ENCODE measurements around the gene CDK3. TPM values are rescaled to one million over a fixed set of nuclear protein-coding genes. Genes with fewer than 3 reads are reported as not detected.
"Not testable (repeated sequence)": the region's sequence is repeated elsewhere in the genome, so short reads cannot be mapped to it uniquely, and the experiment has no call there.

The CDK3 gene
- total RNA-seq (2014; rRNA removed; shearing (Covaris generic); ENCODE audit: low replicate concordance) = 1.3 and 6.4 TPM in 2 replicates

- Histone ChIP-seq H3K4me3 (no peak within 1 kb of the TSS), H3K27me3 (no peaks in the 10 kb centered on the region), H3K9me3 (no peaks in the 10 kb centered on the region), H3K36me3 (peaks cover 7% of the 10 kb centered on the region; the same call in 1 of the 2 replicates)
- no peak for DNase-seq
Measured at GRCh38 chr17:76000755-76001521, at the start of gene CDK3. Gene CDK3, plus strand, starts transcription at chr17:76000855. Its CDS starts 571 bp downstream, at chr17:76001426.

- peak; percentile 22 for DNase-seq
- Histone ChIP-seq H3K36me3 (peaks cover 66% of the 10 kb centered on the region), H3K9me3 (no peaks in the 10 kb centered on the region), H3K4me3 (no peak overlapping the region), H3K27me3 (no peaks in the 10 kb centered on the region)
Measured at GRCh38 chr17:75950855-75951554, 49.6 kb upstream of the CDK3 start.

GRCh38 chr17:75959051-75959838 is 41.4 kb upstream of the CDK3 start:
- no peak for DNase-seq
- Histone ChIP-seq H3K36me3 (peaks cover 23% of the 10 kb centered on the region), H3K4me3 (no peak overlapping the region), H3K27me3 (no peaks in the 10 kb centered on the region), H3K9me3 (no peaks in the 10 kb centered on the region)

- Histone ChIP-seq H3K9me3 (no peaks in the 10 kb centered on the region), H3K36me3 (peaks cover 20% of the 10 kb centered on the region), H3K4me3 (no peak overlapping the region), H3K27me3 (no peaks in the 10 kb centered on the region)
- no peak for DNase-seq
Measured at GRCh38 chr17:75959839-75960511, 40.7 kb upstream of the CDK3 start.

GRCh38 chr17:75965468-75965867 is 35.2 kb upstream of the CDK3 start:
- H3K36me3 ChIP-seq = peaks cover 2% of the 10 kb centered on the region
- no peak for DNase-seq
- H3K27me3 ChIP-seq = no peaks in the 10 kb centered on the region
- H3K9me3 ChIP-seq = no peaks in the 10 kb centered on the region
- H3K4me3 ChIP-seq = no peak overlapping the region

GRCh38 chr17:75969044-75969443 is 31.6 kb upstream of the CDK3 start:
- H3K36me3 ChIP-seq = peaks cover 14% of the 10 kb centered on the region
- not testable (repeated sequence) for DNase-seq

GRCh38 chr17:75970011-75970523 is 30.6 kb upstream of the CDK3 start:
- peaks cover 14% of the 10 kb centered on the region for H3K36me3 ChIP-seq
- no peak for DNase-seq
- no peaks in the 10 kb centered on the region for H3K27me3 ChIP-seq
- H3K9me3 ChIP-seq = no peaks in the 10 kb centered on the region
- no peak overlapping the region for H3K4me3 ChIP-seq

More at GRCh38 chr17:75969044-75969443, 31.6 kb upstream of the CDK3 start:
- not testable (repeated sequence) for H3K27me3 ChIP-seq, H3K9me3 ChIP-seq, H3K4me3 ChIP-seq

- DNase-seq = no peak
- Histone ChIP-seq H3K4me3 (no peak overlapping the region), H3K36me3 (peaks cover 20% of the 10 kb centered on the region), H3K9me3 (no peaks in the 10 kb centered on the region), H3K27me3 (no peaks in the 10 kb centered on the region)
Measured at GRCh38 chr17:75970626-75971025, 30.0 kb upstream of the CDK3 start.

GRCh38 chr17:75975187-75975586 is 25.5 kb upstream of the CDK3 start:
- DNase-seq, H3K27me3 ChIP-seq, H3K4me3 ChIP-seq, H3K9me3 ChIP-seq: not testable (repeated sequence)
- peaks cover 27% of the 10 kb centered on the region for H3K36me3 ChIP-seq

- H3K36me3 ChIP-seq = peaks cover 27% of the 10 kb centered on the region
- no peaks in the 10 kb centered on the region for H3K9me3 ChIP-seq
- no peaks in the 10 kb centered on the region for H3K27me3 ChIP-seq
- no peak overlapping the region for H3K4me3 ChIP-seq
- no peak for DNase-seq
Measured at GRCh38 chr17:75975757-75976174, 24.9 kb upstream of the CDK3 start.

GRCh38 chr17:75976175-75976848 is 24.3 kb upstream of the CDK3 start:
- H3K9me3 ChIP-seq = no peaks in the 10 kb centered on the region
- no peak for DNase-seq
- no peak overlapping the region; the same call in 1 of the 2 replicates for H3K4me3 ChIP-seq
- peaks cover 27% of the 10 kb centered on the region for H3K36me3 ChIP-seq
- no peaks in the 10 kb centered on the region for H3K27me3 ChIP-seq

GRCh38 chr17:75978938-75979704 is 21.5 kb upstream of the CDK3 start, which contains the start of the genes ACOX1 and TEN1:
Gene ACOX1, minus strand, starts transcription at chr17:75979166. Its CDS starts 93 bp downstream, at chr17:75979073.
Gene TEN1, plus strand, starts transcription at chr17:75979240. Its CDS starts 6,953 bp downstream, at chr17:75986193.
- Histone ChIP-seq H3K9me3 (no peaks in the 10 kb centered on the region), H3K4me3 (peak within 1 kb of the TSS; percentile 85), H3K36me3 (peaks cover 16% of the 10 kb centered on the region), H3K27me3 (no peaks in the 10 kb centered on the region)
- peak; percentile 99 for DNase-seq

GRCh38 chr17:75979705-75980187 is 20.9 kb upstream of the CDK3 start:
- Histone ChIP-seq H3K9me3 (no peaks in the 10 kb centered on the region), H3K36me3 (peaks cover 16% of the 10 kb centered on the region), H3K27me3 (no peaks in the 10 kb centered on the region), H3K4me3 (peak overlapping the region; percentile 85)
- no peak for DNase-seq

- Histone ChIP-seq H3K4me3 (peak overlapping the region; percentile 85), H3K9me3 (no peaks in the 10 kb centered on the region), H3K27me3 (no peaks in the 10 kb centered on the region), H3K36me3 (peaks cover 12% of the 10 kb centered on the region)
- no peak for DNase-seq
Measured at GRCh38 chr17:75980188-75981018, 20.3 kb upstream of the CDK3 start.
